K562 (cell line): Measurements from ENCODE around the gene ZBTB39. TPM values are rescaled to one million over a fixed set of nuclear protein-coding genes. Genes with fewer than 3 reads are reported as not detected.

Source experiments
- ATAC-seq: fragments of 200-7000 bp; cut with Tn5 transposase; 3 replicates; pipeline ENCODE4 v1.9.1; 2020; ENCODE audit warnings: moderate library complexity
- BruUV-seq: library from RNA; stranded (reverse); fragments of 400-500 nt; replicated peaks from 2 replicates; lab custom pipeline; 2021; lab: Mats Ljungman, UMichigan
- CTCF ChIA-PET: fragments of 300-600 bp; formaldehyde crosslinking; extraction: SDS; loops from one replicate; lab custom pipeline; 2021; ENCODE audit warnings: low intra/inter-chr PET ratio; lab: Yijun Ruan, JAX
- POLR2A ChIA-PET: fragments of 300-600, 350-650 bp; sonication (Branson Sonifier 250); formaldehyde crosslinking; extraction: SDS; loops from one replicate; lab custom pipeline; 2021; ENCODE audit warnings: antibody characterized with exemption, inconsistent platforms; lab: Yijun Ruan, JAX
- DNase-seq, 4 experiments: peaks; one replicate each; pipeline versions ENCODE4 v3.0.0 to v3.0.0-alpha.2; 2011 to 2018; ENCODE audit warnings: low spot score in 3 of 4, mixed read lengths in 3 of 4; ENCODE audit errors: extremely low read depth in 1 of 4
- FAIRE-seq: peaks from 2 replicates; lab custom pipeline; 2011; peaks lifted over from hg19 to GRCh38; lab: Jason Lieb, UNC
- H2AFZ ChIP-seq: 2 replicates; pipeline ENCODE4 v1.6.0; 2011; ENCODE audit warnings: low read depth, low read length, control low read depth, inconsistent platforms
- H3K27ac ChIP-seq: fragments of 200-600 bp; 3 replicates; pipeline ENCODE4 v1.8.0; 2011; ENCODE audit warnings: low read depth, mild to moderate bottlenecking, control low read depth, inconsistent platforms, low read length, moderate library complexity, mixed read lengths; ENCODE audit errors: extremely low read depth
- H3K27me3 ChIP-seq, 2 experiments: fragments of 300-600 bp in 1 of 2; 2 replicates in 1 of 2; 3 replicates in 1 of 2; pipeline versions ENCODE4 v1.6.0 to v1.8.0; 2011; ENCODE audit warnings: inconsistent platforms in 2 of 2, low read length in 2 of 2, mild to moderate bottlenecking in 1 of 2, mixed read lengths in 1 of 2, moderate library complexity in 1 of 2; ENCODE audit not compliant: control insufficient read depth in 2 of 2, insufficient read depth in 2 of 2
- H3K36me3 ChIP-seq: fragments of 300-600 bp; 3 replicates; pipeline ENCODE4 v1.8.0; 2011; ENCODE audit warnings: mild to moderate bottlenecking, low read length, inconsistent platforms; ENCODE audit not compliant: control insufficient read depth, insufficient read depth
- H3K4me1 ChIP-seq, 2 experiments: fragments of 200-600 bp in 1 of 2; replicated peaks in 1 of 2; 2 replicates in 1 of 2; 3 replicates in 1 of 2; pipeline versions ENCODE4 v1.5.1 to v1.8.0; 2011; ENCODE audit warnings: inconsistent platforms in 2 of 2, low read length in 2 of 2, mild to moderate bottlenecking in 1 of 2, mixed read lengths in 1 of 2, moderate library complexity in 1 of 2; ENCODE audit not compliant: control insufficient read depth in 2 of 2, insufficient read depth in 2 of 2
- H3K4me2 ChIP-seq: 2 replicates; pipeline ENCODE4 v1.6.1; 2011; ENCODE audit warnings: low read length, control low read depth, inconsistent platforms, mixed read lengths; ENCODE audit not compliant: insufficient read depth
- H3K4me3 ChIP-seq: fragments of 200-600 bp; sonication (generic), shearing (Covaris generic); 2 replicates; pipeline ENCODE4 v1.5.1; 2016; ENCODE audit warnings: control low read depth, inconsistent platforms
- H3K79me2 ChIP-seq: fragments of 200-600 bp; 3 replicates; pipeline ENCODE4 v1.8.0; 2011; ENCODE audit warnings: low read length, inconsistent platforms; ENCODE audit not compliant: control insufficient read depth, insufficient read depth
- H3K9ac ChIP-seq, 2 experiments: 2 replicates each; pipeline versions ENCODE4 v1.6.0 to v1.6.1; 2011; ENCODE audit warnings: low read depth in 2 of 2, low read length in 2 of 2, control low read depth in 1 of 2, inconsistent platforms in 1 of 2, mild to moderate bottlenecking in 1 of 2, mixed read lengths in 1 of 2; ENCODE audit not compliant: insufficient read depth in 1 of 2
- H3K9me1 ChIP-seq: one replicate; pipeline ENCODE4 v1.6.0; 2011; ENCODE audit warnings: inconsistent platforms, mild to moderate bottlenecking, low read length, moderate library complexity; ENCODE audit not compliant: control insufficient read depth, insufficient read depth
- H3K9me3 ChIP-seq: replicated peaks from 2 replicates; pipeline ENCODE4 v1.5.1; 2011; ENCODE audit warnings: low read depth, low read length, inconsistent platforms; ENCODE audit not compliant: control insufficient read depth, insufficient read depth
- H4K20me1 ChIP-seq: replicated peaks from 2 replicates; pipeline ENCODE4 v1.6.1; 2011; ENCODE audit warnings: low read length, inconsistent platforms, mixed read lengths; ENCODE audit not compliant: control insufficient read depth, insufficient read depth
- COPS2 ChIP-seq: fragments of 450-650 bp; conservative IDR thresholded peaks from 2 replicates; pipeline ENCODE4 v1.6.1; 2016; ENCODE audit warnings: mild to moderate bottlenecking, moderate library complexity
- FOS ChIP-seq: IDR thresholded peaks from 3 replicates; pipeline ENCODE4 v1.6.1; 2011; ENCODE audit not compliant: insufficient read length; ENCODE audit errors: extremely low read depth
- KLF1 ChIP-seq: fragments of 450-650 bp; IDR thresholded peaks from 2 replicates; pipeline ENCODE4 v1.6.1; 2016; ENCODE audit warnings: missing genetic modification characterization, missing compliant biosample characterization
- NCOA6 ChIP-seq: fragments of 450-650 bp; IDR thresholded peaks from 2 replicates; pipeline ENCODE4 v1.6.1; 2017; ENCODE audit warnings: mild to moderate bottlenecking
- PHB ChIP-seq: fragments of 250-450 bp; sonication (Bioruptor Pico); IDR thresholded peaks from 2 replicates; pipeline ENCODE4 v1.5.0; 2021
- TCF3 ChIP-seq: sonication (generic); formaldehyde crosslinking; IDR thresholded peaks from 2 replicates; pipeline ENCODE4 v1.4.0; 2020; ENCODE audit warnings: mild to moderate bottlenecking, missing genetic modification reagents
- ZFX ChIP-seq: sonication (generic); formaldehyde crosslinking; IDR thresholded peaks from 2 replicates; pipeline ENCODE4 v1.8.0; 2022; ENCODE audit warnings: mild to moderate bottlenecking, missing genetic modification reagents, moderate library complexity
- ZNF212 ChIP-seq: fragments of 450-650 bp; formaldehyde crosslinking; IDR thresholded peaks from 2 replicates; pipeline ENCODE4 v1.4.0; 2020; ENCODE audit warnings: mild to moderate bottlenecking
- ZNF507 ChIP-seq: conservative IDR thresholded peaks from 2 replicates; pipeline ENCODE4 v1.6.1; 2017; ENCODE audit warnings: missing genetic modification characterization, missing compliant biosample characterization
- WGBS: fragments of 100-300 bp; shearing (Covaris generic); methylation state at CpG from one replicate; pipeline ENCODE4 v1.1.6; 2016; ENCODE audit warnings: low coverage, mixed read lengths; ENCODE audit not compliant: insufficient coverage; ENCODE audit errors: missing lambda C conversion rate; 5-methylcytosine and 5-hydroxymethylcytosine counted together
- in situ Hi-C: fragments of 300-500 bp; cut with MboI; formaldehyde crosslinking; loops from 4 replicates; pipeline ENCODE4 v1.15.0; 2018; ENCODE audit warnings: inconsistent platforms, mixed read lengths
- intact Hi-C: fragments of 100-400 bp; cut with micrococcal nuclease; formaldehyde crosslinking; loops from 2 replicates; pipeline ENCODE4 v1.14.2; 2022
- polyA plus RNA-seq, 8 experiments: library from polyadenylated mRNA; depleted of rRNA in 4 of 8; stranded (reverse) in 5 of 8; unstranded in 3 of 8; fragments of >200 nt; fragmentation: Nextera tagmentation in 2 of 8; fragmentation: Illumina TruSeq in 1 of 8; extraction: Ambion mirVana in 2 of 8; extraction: Trizol in 1 of 8; gene quantifications; 2 replicates each; pipeline versions ENCODE4 v1.2.1 to v1.2.3, GENCODE V29; 2011 to 2014; ENCODE audit warnings: inconsistent platforms in 1 of 8, missing spikeins in 1 of 8
- total RNA-seq, 7 experiments: library from RNA; depleted of rRNA in 6 of 7; stranded (reverse); fragments of >200 nt in 6 of 7; fragmentation: Illumina TruSeq in 2 of 7; extraction: Trizol in 2 of 7; gene quantifications; 2 replicates each; pipeline versions ENCODE4 v1.2.1 to v1.2.3, GENCODE V29; 2011 to 2021; ENCODE audit warnings: low replicate concordance in 1 of 7
- TF ChIP-seq, protein P1 (sequence below): fragments of 450-650 bp; IDR thresholded peaks from 2 replicates; pipeline ENCODE4 v1.6.1; 2017; ENCODE audit warnings: antibody characterized with exemption
- TF ChIP-seq, protein P2 (sequence below): sonication (generic); formaldehyde crosslinking; IDR thresholded peaks from 2 replicates; pipeline ENCODE4 v1.8.1; 2023; ENCODE audit warnings: mild to moderate bottlenecking, missing genetic modification reagents

ZBTB39 gene
- total and polyA plus RNA-seq, 9 of the 15 experiments (the other 6 are each of a cell fraction or from before 2014, with no cell fraction given) = 3.3 to 13.3 (median 8.6) TPM

DNA sequence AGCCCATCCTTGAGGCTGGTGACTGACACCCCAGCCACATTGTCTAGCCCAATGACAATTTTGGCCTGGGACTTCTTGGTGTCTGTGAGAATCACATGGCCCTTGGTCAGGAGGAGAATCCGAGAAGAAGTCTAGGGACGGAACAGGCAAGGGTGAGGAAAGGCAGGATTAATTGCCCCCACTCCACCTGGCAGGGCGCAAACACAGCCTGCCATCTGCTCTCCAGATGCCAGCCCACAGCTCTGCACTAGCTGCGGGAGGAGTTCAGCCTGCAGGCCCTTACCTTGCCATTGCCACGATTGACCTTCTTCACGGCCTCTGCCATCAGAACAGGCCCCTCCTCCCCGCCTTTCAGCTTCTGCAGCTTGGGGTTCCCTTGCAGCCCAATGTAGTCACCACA is 23.1 kb upstream of the ZBTB39 start:
- H3K9me3 ChIP-seq = no peaks in the 10 kb centered on the region
- H2AFZ ChIP-seq = no peak overlapping the region
- no peak for DNase-seq
- TF ChIP-seq, protein P1, sequence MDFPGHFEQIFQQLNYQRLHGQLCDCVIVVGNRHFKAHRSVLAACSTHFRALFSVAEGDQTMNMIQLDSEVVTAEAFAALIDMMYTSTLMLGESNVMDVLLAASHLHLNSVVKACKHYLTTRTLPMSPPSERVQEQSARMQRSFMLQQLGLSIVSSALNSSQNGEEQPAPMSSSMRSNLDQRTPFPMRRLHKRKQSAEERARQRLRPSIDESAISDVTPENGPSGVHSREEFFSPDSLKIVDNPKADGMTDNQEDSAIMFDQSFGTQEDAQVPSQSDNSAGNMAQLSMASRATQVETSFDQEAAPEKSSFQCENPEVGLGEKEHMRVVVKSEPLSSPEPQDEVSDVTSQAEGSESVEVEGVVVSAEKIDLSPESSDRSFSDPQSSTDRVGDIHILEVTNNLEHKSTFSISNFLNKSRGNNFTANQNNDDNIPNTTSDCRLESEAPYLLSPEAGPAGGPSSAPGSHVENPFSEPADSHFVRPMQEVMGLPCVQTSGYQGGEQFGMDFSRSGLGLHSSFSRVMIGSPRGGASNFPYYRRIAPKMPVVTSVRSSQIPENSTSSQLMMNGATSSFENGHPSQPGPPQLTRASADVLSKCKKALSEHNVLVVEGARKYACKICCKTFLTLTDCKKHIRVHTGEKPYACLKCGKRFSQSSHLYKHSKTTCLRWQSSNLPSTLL = no peak
- TF ChIP-seq FOS (no peak), KLF1 (tag) (no peak), ZFX (CRISPR knock-in tag) (no peak), ZNF507 (tag) (no peak), TCF3 (CRISPR knock-in tag) (no peak), ZNF212 (CRISPR knock-in tag) (no peak), NCOA6 (no peak), COPS2 (no peak), PHB (CRISPR knock-in tag) (no peak)
- TF ChIP-seq, protein P2, sequence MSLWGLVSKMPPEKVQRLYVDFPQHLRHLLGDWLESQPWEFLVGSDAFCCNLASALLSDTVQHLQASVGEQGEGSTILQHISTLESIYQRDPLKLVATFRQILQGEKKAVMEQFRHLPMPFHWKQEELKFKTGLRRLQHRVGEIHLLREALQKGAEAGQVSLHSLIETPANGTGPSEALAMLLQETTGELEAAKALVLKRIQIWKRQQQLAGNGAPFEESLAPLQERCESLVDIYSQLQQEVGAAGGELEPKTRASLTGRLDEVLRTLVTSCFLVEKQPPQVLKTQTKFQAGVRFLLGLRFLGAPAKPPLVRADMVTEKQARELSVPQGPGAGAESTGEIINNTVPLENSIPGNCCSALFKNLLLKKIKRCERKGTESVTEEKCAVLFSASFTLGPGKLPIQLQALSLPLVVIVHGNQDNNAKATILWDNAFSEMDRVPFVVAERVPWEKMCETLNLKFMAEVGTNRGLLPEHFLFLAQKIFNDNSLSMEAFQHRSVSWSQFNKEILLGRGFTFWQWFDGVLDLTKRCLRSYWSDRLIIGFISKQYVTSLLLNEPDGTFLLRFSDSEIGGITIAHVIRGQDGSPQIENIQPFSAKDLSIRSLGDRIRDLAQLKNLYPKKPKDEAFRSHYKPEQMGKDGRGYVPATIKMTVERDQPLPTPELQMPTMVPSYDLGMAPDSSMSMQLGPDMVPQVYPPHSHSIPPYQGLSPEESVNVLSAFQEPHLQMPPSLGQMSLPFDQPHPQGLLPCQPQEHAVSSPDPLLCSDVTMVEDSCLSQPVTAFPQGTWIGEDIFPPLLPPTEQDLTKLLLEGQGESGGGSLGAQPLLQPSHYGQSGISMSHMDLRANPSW (CRISPR knock-in tag) = no peak
- in situ Hi-C loops (no loop called here), intact Hi-C loops (no loop called here)
- H3K9me1 ChIP-seq = no peaks in the 10 kb centered on the region
- no peaks in the 10 kb centered on the region for H3K36me3 ChIP-seq
- CTCF ChIA-PET = interaction anchor here (0.6 kb wide), 1 partner anchor 135 kb away, joined by 4 read pairs; no protein-coding TSS in a partner anchor
- WGBS = 78% methylated on average over 7 of the region's 7 CpGs
- no peaks in the 10 kb centered on the region for H3K27me3 ChIP-seq
- H3K4me2 ChIP-seq = no peak overlapping the region
- no peak for ATAC-seq
- H3K4me1 ChIP-seq = peaks cover 15 to 25% of the 10 kb centered on the region in 2 experiments
- POLR2A ChIA-PET = interaction anchor here (1.4 to 1.5 kb wide), 2 partner anchors 12 to 23 kb away, joined by 3 to 7 read pairs; no protein-coding TSS in a partner anchor
- no peak for FAIRE-seq
- no peak overlapping the region for H3K9ac ChIP-seq
- no peaks in the 10 kb centered on the region for H4K20me1 ChIP-seq
- no TSS peak for BruUV-seq
- no peak overlapping the region for H3K27ac ChIP-seq
- no peak overlapping the region for H3K4me3 ChIP-seq
- no peaks in the 10 kb centered on the region for H3K79me2 ChIP-seq
